ENCODE measurements around the gene TRAPPC10.

TRAPPC10 gene

GRCh38 chr21:43994646-43995045 lies 17.5 kb upstream of the TRAPPC10 start:
- Histone ChIP-seq H3K27me3 (ENCODE audit: insufficient read depth, poor library complexity, severe bottlenecking) (no peaks in the 10 kb centered on the region), H3K4me3 (replicated peaks; ENCODE audit: insufficient read depth, low read length) (no peak overlapping the region), H3K27ac (replicated peaks) (no peak overlapping the region)
- DNase-seq (ENCODE audit: low read depth in 1 of 2, low spot score in 1 of 2): no peak
- TF ChIP-seq CTCF (IDR thresholded peaks at IDR 0.05; ENCODE audit: insufficient read depth, low read length) (no peak), REST (IDR thresholded peaks at IDR 0.05; ENCODE audit: insufficient replicate concordance, low read depth) (no peak), POLR2AphosphoS5 (IDR thresholded peaks at IDR 0.05; ENCODE audit: low read depth) (no peak), SPI1 (IDR thresholded peaks at IDR 0.05; ENCODE audit: borderline replicate concordance, low read depth) (no peak), GABPA (IDR thresholded peaks at IDR 0.05; ENCODE audit: low read depth) (no peak)

GRCh38 chr21:43995521-43996105 lies 16.5 kb upstream of the TRAPPC10 start:
- Histone ChIP-seq H3K4me3 (replicated peaks; ENCODE audit: insufficient read depth, low read length) (no peak overlapping the region), H3K27me3 (ENCODE audit: insufficient read depth, poor library complexity, severe bottlenecking) (no peaks in the 10 kb centered on the region), H3K27ac (replicated peaks) (no peak overlapping the region)
- no peak for DNase-seq (ENCODE audit: low read depth in 1 of 2, low spot score in 1 of 2)
- TF ChIP-seq POLR2AphosphoS5 (IDR thresholded peaks at IDR 0.05; ENCODE audit: low read depth): no peak
- no peak for TF ChIP-seq GABPA (IDR thresholded peaks at IDR 0.05; ENCODE audit: low read depth)
- TF ChIP-seq SPI1 (IDR thresholded peaks at IDR 0.05; ENCODE audit: borderline replicate concordance, low read depth): no peak
- no peak for TF ChIP-seq REST (IDR thresholded peaks at IDR 0.05; ENCODE audit: insufficient replicate concordance, low read depth)
- no peak for TF ChIP-seq CTCF (IDR thresholded peaks at IDR 0.05; ENCODE audit: insufficient read depth, low read length)

- Histone ChIP-seq H3K27ac (replicated peaks) (no peak overlapping the region), H3K27me3 (ENCODE audit: insufficient read depth, poor library complexity, severe bottlenecking) (no peaks in the 10 kb centered on the region), H3K4me3 (replicated peaks; ENCODE audit: insufficient read depth, low read length) (no peak overlapping the region)
- no peak for DNase-seq (ENCODE audit: low read depth in 1 of 2, low spot score in 1 of 2)
- TF ChIP-seq SPI1 (IDR thresholded peaks at IDR 0.05; ENCODE audit: borderline replicate concordance, low read depth) (no peak), CTCF (IDR thresholded peaks at IDR 0.05; ENCODE audit: insufficient read depth, low read length) (no peak), POLR2AphosphoS5 (IDR thresholded peaks at IDR 0.05; ENCODE audit: low read depth) (no peak)
These were observed 14.1 kb upstream of the TRAPPC10 start for GRCh38 chr21:43997766-43998742.
